Fibroblast of gingiva (primary cell): Measurements from ENCODE around the gene CLTCL1.

Experiments used
- DNase-seq: peaks from one replicate; pipeline ENCODE4 v3.0.0-alpha.2; 2011; ENCODE audit warnings: low read depth

CLTCL1 gene

DNA sequence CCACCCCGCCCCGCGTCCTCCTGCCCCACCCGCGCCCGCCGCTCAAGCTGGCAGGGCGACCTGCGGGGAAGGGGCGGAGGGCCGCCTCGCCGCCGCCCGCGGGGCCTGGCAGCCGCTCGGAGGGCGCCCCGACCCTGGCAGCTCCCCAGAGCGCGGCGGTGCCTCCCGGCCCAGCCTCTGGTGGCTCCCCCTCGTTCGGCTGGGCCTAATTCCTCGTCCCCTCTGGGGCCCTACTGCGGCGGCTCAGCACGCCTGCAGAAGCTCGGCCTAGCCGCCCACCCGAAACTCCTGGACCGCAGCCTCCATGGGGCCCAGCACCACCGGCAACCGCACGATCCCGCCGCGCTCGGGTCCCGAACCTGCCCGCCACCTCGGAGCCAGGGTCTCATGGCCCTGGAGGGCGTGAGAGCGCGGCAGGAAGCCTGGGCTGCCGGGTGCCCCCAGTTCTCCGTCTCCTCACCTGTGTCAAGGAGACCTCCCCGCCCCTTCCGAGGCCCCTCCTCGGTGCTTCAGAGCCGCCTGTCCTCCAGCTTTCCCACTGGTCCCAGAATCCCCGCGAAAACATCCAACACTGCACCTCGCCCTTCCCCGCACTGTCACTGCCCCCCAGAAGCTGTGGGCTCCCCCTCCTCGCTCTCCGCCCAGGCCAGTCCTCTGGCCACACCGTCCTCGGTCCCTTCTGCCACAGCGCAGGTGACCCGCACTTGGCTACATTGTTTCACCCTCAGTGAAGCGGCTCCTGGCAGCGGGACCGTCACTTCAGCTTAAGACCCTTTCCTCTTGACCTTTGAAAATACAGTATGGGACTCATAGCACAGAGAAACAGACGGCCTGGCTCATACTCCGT lies 140.8 kb downstream of the CLTCL1 start:
- no peak for DNase-seq

DNA sequence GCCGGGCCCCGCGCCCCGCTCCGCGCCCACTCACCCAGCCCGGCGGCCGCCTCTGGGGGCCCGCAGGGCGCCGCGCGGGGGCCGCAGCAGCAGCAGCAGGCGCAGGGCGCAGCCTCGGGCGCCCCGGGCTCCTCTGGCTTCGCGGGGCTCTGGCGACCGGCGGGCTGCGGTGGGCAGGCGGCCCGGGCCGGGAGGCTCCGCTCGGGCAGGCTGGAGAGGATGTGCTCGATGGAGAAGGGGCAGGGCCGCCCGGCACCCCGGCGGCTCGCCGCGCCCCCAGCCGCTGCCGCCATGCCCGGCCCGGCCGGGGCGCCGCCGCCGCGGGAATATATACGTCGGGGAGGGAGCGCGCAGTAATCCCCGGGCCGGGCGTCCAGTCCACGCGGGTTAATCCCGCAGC lies 141.5 kb downstream of the CLTCL1 start, which contains the start of gene GSC2:
Gene GSC2, minus strand, starts transcription at position 302 of the 400 bp plus-strand sequence. Its CDS starts 9 bp downstream, at position 293.
- DNase-seq, result no peak

DNA sequence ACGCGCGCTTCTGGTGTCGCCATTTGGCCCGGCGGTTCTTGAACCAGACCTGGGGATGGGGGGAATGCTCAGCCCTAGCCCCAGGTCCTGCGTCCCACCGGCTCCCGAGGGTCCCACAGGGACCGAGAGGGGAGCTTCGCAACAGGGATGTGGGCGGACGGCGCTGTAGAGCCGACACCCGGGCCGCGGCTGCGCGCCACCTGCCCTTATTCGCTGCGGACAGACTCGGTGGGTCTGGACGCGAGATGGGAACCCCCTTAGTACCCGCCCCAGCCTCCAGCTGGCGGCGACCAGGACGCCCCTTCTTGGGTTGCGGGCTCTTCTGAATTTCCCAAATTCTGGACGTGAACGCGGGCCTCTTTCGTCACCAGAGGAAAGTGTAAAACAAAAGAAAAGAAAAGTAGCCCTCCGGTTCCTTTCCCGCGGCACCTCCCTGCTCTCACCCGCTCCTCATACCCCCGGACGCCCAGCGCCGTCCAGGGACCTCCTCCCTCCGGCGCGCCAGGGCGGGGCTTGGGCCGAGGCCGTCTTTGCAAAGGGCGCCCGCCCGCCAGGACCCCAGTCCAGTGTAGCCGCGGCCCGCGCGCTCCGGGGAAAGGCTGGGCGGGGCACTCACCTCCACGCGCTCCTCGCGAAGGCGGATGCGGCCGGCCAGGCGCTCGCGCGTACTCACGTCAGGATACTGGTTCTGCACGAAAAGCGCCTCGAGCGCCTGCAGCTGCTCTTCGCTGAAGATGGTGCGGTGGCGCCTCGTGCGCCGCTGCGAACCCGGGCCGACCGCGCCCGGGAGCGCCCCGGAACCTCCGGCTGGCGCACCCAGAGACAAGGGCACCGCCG lies 142.3 kb downstream of the CLTCL1 start:
- DNase-seq, result no peak

GRCh38 chr22:19148417-19149046 lies 143.0 kb downstream of the CLTCL1 start:
- no peak for DNase-seq

- DNase-seq, result no peak
Observed at GRCh38 chr22:19147195-19147780, 144.2 kb downstream of the CLTCL1 start.

DNA sequence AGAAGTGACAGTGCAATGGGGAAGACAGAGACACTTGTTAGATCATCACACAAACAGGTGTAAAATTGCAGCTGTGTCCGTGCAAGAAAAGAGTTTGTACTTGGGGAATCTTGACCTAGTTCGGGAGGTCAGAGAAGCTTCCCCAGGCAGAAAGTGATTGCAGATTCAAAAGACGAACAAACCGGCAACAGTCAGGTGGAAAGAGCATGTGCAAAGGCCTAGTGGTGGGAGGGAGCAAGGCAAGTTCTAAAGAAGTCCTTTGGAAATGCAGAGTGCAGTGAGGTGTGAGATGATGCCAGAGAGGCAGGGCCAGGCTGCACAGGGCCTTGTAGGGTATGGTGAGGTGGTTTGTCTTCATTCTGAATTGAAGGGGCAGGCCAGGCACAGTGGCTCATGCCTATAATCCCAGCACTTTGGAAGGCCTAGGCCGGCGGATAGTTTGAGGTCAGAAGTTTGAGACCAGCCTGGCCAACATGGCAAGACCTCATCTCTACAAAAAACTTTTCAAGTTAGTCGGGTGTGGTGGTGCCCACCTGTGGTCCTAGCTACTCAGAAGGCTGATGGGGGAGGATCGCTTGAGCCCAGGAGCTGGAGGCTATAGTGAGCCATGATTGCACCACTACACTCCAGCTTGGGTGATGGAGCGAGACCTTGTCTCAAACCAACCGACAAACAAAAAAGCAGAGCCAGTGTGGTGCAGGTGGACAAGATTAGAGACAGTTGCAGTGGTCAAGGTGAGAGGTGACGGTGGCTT lies 145.1 kb downstream of the CLTCL1 start:
- no peak for DNase-seq

DNA sequence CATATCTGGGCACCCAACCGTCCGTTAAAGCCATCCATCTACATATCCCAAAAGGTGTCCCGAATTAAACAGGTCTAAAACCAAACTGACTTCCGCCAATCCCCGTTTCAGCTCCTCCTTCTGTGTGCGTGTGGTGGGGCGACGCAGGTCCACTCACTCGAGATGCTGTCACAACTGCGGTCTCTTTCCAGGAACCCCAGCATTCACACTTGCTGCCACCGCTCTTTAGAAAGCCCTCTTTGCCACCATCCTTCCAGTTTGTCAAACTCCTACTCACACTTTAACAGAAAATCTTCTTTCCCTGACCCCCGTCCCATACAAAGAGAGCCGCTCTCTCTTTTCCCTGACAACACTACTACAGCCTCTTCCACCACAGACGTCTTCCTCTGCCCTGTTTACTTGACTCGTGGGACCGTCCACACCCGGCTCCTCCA lies 147.5 kb downstream of the CLTCL1 start:
- peak; percentile 21 for DNase-seq

DNA sequence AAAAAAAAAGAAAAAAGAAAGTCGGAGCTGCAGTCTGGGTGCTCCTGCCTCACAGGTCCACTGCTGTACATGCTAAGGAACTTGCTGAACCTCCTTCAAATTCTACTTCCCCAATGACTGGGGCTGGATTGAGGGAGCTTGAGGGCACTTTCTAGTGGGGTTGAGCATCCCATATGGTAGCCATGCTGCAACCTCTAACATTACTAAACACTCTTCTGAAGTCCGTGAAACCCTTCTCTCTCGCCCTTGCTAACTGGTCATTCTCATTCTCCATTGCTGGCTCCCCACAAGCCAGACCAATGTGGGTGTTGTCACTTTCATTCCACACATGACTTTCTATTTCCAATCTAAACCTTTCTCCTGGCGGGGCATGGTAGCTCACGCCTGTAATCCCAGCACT lies 148.3 kb downstream of the CLTCL1 start:
- no peak for DNase-seq

DNA sequence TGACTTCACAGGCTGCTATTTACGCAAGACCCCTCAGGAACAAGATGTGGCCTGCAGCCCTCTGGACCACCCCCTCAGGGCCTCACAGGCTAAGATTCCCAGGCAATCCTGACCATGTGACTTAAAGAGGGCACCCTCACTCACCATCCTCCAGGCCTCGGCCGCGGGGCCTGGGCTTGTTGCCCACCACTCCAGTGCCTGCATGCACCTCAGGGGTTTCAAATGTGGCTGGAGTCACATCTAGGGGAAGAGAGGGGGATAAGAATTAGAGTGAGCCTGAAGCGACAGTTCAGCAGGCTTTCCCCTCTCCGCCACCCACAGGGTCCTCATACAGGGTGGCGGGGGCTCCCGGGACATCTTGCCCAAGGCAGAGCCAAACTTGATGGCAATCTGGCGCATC lies 149.1 kb downstream of the CLTCL1 start:
- DNase-seq, result no peak

DNA sequence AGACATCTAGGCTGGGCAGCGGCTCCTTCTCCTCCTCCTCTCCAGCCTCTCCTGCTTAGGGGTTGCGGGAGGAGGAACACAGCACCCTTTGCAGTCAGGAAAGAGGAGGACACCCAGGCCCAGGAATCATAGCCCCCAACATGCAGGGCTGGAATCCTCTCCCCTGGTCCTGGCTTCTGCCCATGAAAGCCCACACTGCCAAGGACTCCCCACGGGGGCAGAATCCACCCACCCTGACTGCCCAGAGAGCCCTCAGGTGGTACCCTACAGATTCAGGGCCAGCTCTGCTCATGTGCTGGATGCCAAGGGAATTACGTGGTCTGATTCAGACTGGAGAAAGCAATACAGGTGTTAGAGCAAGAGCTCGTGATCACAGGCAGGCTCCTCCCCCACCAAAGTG lies 151.5 kb downstream of the CLTCL1 start:
- DNase-seq, result no peak

GRCh38 chr22:19139001-19139356 lies 152.5 kb downstream of the CLTCL1 start:
- no peak for DNase-seq

DNA sequence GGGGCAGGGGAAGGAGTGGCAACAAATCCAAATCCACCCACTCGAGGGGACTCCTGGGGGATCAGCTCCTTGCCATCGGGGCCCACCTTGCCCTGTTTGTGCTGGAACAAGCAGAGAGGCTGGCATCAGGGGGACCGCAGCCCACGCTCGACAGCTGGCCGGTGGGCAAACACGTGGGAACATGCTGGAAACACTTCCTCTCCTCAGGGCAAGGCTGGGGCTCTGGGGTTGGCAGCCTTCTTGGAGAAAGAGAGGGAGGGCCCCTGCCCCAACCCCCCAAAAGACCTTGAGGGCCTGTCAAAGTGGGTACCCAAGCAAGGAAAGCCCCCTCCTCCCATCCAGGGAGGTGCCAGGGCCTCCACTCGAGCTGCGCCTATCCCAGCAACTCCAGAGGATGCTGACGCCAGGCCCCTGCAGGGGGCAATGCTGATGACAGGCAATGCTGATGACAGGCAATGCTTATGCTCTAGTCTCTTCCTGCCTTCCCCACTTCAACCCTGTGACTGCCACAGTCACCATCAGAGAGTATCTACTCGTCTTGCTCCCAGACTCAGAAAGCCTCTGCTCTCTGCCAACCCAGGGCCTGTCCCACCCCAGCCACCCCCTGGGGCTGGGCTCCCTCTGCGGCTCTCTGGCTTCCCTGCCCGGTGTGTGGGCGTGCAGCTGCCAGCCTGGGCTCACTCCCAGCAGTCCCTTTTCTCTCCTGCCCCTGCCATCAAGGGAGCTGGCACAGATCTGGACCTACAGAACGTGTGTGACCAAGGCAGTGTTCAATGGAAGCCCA lies 153.1 kb downstream of the CLTCL1 start:
- no peak for DNase-seq

GRCh38 chr22:19137384-19138216 lies 153.9 kb downstream of the CLTCL1 start:
- no peak for DNase-seq

GRCh38 chr22:19136915-19137314 lies 154.6 kb downstream of the CLTCL1 start:
- DNase-seq, result no peak

GRCh38 chr22:19134874-19135273 lies 156.6 kb downstream of the CLTCL1 start:
- DNase-seq, result no peak

DNA sequence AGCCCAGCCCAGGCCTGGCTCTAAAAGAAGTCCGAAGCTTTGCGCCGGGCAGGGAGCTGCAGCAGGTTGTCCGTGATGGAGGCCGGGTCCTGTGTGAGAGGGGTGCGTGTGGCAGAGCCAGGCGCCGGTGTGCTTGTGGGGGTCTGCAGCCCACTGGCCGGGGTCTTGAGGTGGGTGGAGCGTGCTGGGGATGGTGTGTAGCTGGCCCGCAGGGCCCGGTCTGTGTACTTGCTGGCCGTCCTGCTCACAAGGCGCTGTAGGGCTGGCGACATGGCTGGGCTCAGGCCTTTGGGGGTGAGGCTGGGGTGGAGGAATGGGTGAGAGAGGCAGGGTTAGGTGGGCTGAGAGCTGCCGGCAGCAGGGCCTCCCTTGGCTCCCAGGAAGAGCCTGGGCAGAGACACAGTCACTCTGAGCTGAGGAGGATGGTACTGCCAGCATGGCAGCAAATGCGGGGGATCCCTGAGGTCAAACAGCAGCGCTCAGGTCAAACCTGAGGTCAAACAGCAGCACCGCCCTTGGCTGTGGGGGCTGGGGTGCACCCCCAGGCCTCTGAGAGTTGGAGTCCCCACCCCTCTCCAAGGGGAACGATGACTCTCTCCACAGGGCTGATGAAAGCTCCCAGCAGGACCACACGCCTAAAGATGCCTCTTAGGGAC lies 157.2 kb downstream of the CLTCL1 start:
- no peak for DNase-seq

- DNase-seq, result no peak
Observed at GRCh38 chr22:19133561-19133960, 158.0 kb downstream of the CLTCL1 start.

GRCh38 chr22:19132693-19133400 lies 158.7 kb downstream of the CLTCL1 start:
- DNase-seq, result no peak

DNA sequence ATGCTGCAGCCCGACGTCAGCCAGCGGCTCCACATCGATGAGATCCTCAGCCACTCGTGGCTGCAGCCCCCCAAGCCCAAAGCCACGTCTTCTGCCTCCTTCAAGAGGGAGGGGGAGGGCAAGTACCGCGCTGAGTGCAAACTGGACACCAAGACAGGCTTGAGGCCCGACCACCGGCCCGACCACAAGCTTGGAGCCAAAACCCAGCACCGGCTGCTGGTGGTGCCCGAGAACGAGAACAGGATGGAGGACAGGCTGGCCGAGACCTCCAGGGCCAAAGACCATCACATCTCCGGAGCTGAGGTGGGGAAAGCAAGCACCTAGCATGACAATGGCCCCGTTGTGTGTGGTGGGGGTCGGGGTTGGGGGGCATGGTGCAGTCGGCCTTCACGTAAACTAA lies 159.4 kb downstream of the CLTCL1 start:
- no peak for DNase-seq
